Neutrophil (primary cell): Measurements from ENCODE around the gene MLPH.

Source experiments
- H3K27ac ChIP-seq: fragments of 200-600 bp; sonication (generic); 2 replicates; pipeline ENCODE4 v1.5.1; 2016; ENCODE audit warnings: mild to moderate bottlenecking, moderate library complexity
- H3K27me3 ChIP-seq: fragments of 200-600 bp; sonication (generic); 2 replicates; pipeline ENCODE4 v1.6.0; 2016; ENCODE audit warnings: mild to moderate bottlenecking
- H3K36me3 ChIP-seq: fragments of 200-600 bp; sonication (generic); 2 replicates; pipeline ENCODE4 v1.5.1; 2017
- H3K4me1 ChIP-seq, 2 experiments: fragments of 200-600 bp in 1 of 2; sonication (generic) in 1 of 2; 1 replicate in 1 of 2; 2 replicates in 1 of 2; pipeline versions ENCODE4 v1.5.1 to v1.6.1; 2013 to 2016; ENCODE audit warnings: low read depth in 1 of 2, low read length in 1 of 2, mild to moderate bottlenecking in 1 of 2, moderate library complexity in 1 of 2; ENCODE audit not compliant: control insufficient read depth in 1 of 2, insufficient read depth in 1 of 2
- H3K4me3 ChIP-seq, 2 experiments: fragments of 200-600 bp in 1 of 2; sonication (generic) in 1 of 2; 1 replicate in 1 of 2; 2 replicates in 1 of 2; pipeline ENCODE4 v1.5.1; 2013 to 2016; ENCODE audit warnings: low read depth in 1 of 2, low read length in 1 of 2, mild to moderate bottlenecking in 1 of 2, moderate library complexity in 1 of 2
- H3K9me3 ChIP-seq: fragments of 200-600 bp; sonication (generic); 2 replicates; pipeline ENCODE4 v1.5.1; 2016
- CTCF ChIP-seq: fragments of 200-600 bp; sonication (generic); IDR thresholded peaks from 2 replicates; pipeline ENCODE4 v1.5.1; 2016; ENCODE audit warnings: antibody characterized with exemption

The MLPH gene

GRCh38 chr2:237527233-237527632 is 40.2 kb downstream of the MLPH start:
- no peak for TF ChIP-seq CTCF
- no peak overlapping the region for H3K4me3 ChIP-seq
- no peaks in the 10 kb centered on the region for H3K27me3 ChIP-seq
- no peaks in the 10 kb centered on the region for H3K36me3 ChIP-seq
- peaks cover 0 to 2% of the 10 kb centered on the region in 2 experiments for H3K4me1 ChIP-seq
- no peak overlapping the region for H3K27ac ChIP-seq
- no peaks in the 10 kb centered on the region for H3K9me3 ChIP-seq

GRCh38 chr2:237527766-237528165 is 40.7 kb downstream of the MLPH start:
- Histone ChIP-seq H3K27me3 (no peaks in the 10 kb centered on the region), H3K36me3 (no peaks in the 10 kb centered on the region), H3K4me1 (peaks cover 0 to 3% of the 10 kb centered on the region in 2 experiments), H3K4me3 (no peak overlapping the region), H3K27ac (no peak overlapping the region), H3K9me3 (no peaks in the 10 kb centered on the region)
- no peak for TF ChIP-seq CTCF

GRCh38 chr2:237529452-237530402 is 42.7 kb downstream of the MLPH start:
- H3K27ac ChIP-seq, result no peak overlapping the region
- peaks cover 0 to 3% of the 10 kb centered on the region in 2 experiments for H3K4me1 ChIP-seq
- no peak for TF ChIP-seq CTCF
- no peak overlapping the region for H3K4me3 ChIP-seq
- H3K36me3 ChIP-seq, result no peaks in the 10 kb centered on the region
- H3K27me3 ChIP-seq, result no peaks in the 10 kb centered on the region
- no peaks in the 10 kb centered on the region for H3K9me3 ChIP-seq

- Histone ChIP-seq H3K36me3 (no peaks in the 10 kb centered on the region), H3K4me3 (no peak overlapping the region), H3K9me3 (no peaks in the 10 kb centered on the region), H3K27ac (no peak overlapping the region), H3K4me1 (peaks cover 0 to 3% of the 10 kb centered on the region in 2 experiments), H3K27me3 (no peaks in the 10 kb centered on the region)
- TF ChIP-seq CTCF, result no peak
Observed at GRCh38 chr2:237530472-237531433, 43.7 kb downstream of the MLPH start.

GRCh38 chr2:237532160-237532559 is 45.1 kb downstream of the MLPH start:
- Histone ChIP-seq H3K27ac (no peak overlapping the region), H3K36me3 (no peaks in the 10 kb centered on the region), H3K27me3 (no peaks in the 10 kb centered on the region), H3K4me1 (peaks cover 0 to 3% of the 10 kb centered on the region in 2 experiments), H3K4me3 (no peak overlapping the region), H3K9me3 (no peaks in the 10 kb centered on the region)
- no peak for TF ChIP-seq CTCF
